HG03139 (cell line): Measurements from ENCODE around the gene ZDHHC14.
"Not testable (repeated sequence)": the region's sequence is repeated elsewhere in the genome, so short reads cannot be mapped to it uniquely, and the experiment has no call there.

ENCODE experiments used
- ATAC-seq: cut with Tn5 transposase; IDR thresholded peaks from one replicate; pipeline ENCODE4 v1.9.1; 2021; ENCODE audit not compliant: unreplicated experiment

The ZDHHC14 gene

GRCh38 chr6:157681041-157681650, 300.2 kb downstream of the ZDHHC14 start:
- no peak for ATAC-seq

GRCh38 chr6:157682856-157683481, 302.0 kb downstream of the ZDHHC14 start:
- ATAC-seq, result no peak

DNA sequence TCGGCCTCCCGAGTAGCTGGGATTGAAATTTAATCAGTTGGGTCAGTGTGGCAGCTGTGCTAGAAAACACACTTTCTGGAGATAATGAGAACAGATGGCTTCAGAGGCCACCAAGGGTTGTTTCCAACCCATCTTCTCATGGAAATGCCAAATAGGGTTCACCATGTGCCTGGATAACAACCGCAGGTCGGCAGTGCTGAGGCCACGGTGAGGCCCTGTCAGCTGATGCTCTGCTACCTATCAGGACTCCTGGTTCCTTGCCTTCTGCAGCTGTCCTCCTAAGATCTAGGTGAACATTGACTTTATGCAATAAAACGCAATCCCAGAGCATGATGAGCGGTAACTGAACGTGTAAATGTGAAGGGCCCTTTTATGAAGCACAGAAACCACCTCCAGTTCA, 302.7 kb downstream of the ZDHHC14 start:
- ATAC-seq, result no peak

DNA sequence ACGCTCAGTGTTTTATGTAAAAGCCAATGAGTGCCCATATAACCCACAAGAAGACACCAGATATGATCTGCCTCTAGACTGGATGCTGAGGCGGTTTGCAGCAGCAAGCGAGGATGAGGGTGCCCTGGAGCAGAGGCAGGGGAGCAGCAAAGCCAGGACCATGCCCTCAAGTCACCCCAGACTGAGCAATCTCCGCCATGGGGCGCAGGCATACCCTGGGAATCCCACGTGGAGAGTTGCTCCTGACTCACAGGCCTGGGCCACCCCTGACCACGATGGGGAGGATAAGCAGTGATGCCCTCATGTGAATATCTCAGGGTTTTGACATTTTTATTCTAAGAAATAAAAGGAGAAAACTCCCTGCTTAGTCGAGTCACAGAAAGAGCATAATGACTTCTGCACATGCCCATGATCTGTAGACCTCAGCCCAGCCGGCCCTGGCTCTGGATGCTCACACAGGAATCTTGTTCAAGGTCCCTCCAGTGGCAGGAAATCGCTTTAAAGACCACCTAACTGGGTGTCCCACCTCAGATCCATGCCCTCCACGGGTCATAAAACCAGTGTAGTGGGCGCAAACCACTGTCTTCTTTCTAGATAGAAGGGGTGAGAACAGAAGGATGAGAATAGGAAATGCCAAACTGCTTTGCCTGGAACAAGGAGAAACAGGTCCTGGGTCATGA, 303.8 kb downstream of the ZDHHC14 start:
- ATAC-seq, result no peak

- no peak for ATAC-seq
These were observed 304.7 kb downstream of the ZDHHC14 start for GRCh38 chr6:157685596-157686280.

GRCh38 chr6:157688275-157688959, 307.4 kb downstream of the ZDHHC14 start:
- ATAC-seq, result no peak

DNA sequence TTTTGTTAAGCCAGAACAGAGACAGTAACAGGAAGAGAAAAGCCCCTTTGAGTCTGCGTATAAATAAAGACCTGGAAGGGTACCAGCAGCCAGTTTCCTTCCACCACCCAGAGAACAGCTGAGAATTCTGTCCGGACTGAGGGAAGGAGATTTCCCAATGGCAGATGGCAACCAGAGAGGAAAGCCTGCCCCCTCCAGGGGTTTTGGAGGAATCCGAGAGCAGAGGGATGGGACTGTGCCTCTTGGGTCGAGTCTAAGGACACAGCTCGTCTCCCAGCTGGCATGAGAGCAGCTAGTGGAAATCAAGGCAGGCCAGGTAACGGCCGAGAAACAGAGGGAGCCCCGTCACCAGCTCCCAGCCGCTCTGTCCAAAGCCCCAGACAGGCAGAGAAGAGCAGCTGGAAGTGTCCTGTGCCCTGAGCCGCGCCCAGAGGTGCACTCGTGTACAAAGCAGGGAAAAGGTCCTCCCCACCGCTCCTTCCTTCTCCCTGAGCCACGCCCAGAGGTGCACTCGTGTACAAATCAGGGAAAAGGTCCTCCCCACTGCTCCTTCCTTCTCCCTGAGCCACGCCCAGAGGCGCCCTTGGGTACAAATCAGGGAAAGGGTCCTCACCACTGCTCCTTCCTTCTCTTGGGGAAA, 308.1 kb downstream of the ZDHHC14 start:
- ATAC-seq, result no peak

GRCh38 chr6:157689875-157690274, 308.9 kb downstream of the ZDHHC14 start:
- ATAC-seq, result no peak

DNA sequence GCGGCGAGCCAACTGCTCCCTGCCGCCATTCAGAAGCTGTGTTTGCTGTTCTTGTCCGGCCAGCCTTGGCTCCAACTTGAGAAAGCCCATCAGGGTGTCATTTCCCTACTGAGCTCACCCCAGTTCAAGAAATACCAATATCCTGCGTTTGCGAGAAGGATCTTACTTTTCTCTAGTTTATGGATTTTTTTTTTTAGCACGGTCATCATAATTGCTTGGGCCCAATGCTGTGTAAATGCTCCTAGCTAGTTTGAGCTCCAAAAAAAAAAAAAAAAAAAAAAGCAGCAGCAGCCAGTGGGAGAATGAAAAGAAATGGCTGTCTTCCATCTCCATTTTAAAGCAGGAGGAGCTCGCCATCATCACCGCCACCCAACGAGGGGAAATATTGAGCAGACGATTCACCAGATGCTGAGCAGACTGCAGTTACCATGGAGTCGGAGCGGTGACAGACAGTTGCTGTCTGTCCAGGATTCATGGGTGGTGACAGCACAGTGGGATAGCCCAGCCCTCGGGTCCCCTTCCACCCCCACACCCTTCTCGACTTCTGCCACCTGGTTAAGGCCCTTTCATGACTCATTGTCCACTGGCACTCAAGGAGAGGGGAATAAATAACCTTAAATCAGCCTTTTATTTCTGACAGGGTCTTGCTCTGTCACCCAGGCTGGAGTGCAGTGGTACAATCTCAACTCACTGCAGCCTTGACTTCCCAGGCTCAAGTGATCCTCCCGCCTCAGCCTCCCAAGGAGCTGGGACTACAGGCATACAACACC, 309.6 kb downstream of the ZDHHC14 start:
- no peak for ATAC-seq

GRCh38 chr6:157691621-157692020, 310.6 kb downstream of the ZDHHC14 start:
- ATAC-seq, result not testable (repeated sequence)

GRCh38 chr6:157693867-157694266, 312.9 kb downstream of the ZDHHC14 start:
- no peak for ATAC-seq

DNA sequence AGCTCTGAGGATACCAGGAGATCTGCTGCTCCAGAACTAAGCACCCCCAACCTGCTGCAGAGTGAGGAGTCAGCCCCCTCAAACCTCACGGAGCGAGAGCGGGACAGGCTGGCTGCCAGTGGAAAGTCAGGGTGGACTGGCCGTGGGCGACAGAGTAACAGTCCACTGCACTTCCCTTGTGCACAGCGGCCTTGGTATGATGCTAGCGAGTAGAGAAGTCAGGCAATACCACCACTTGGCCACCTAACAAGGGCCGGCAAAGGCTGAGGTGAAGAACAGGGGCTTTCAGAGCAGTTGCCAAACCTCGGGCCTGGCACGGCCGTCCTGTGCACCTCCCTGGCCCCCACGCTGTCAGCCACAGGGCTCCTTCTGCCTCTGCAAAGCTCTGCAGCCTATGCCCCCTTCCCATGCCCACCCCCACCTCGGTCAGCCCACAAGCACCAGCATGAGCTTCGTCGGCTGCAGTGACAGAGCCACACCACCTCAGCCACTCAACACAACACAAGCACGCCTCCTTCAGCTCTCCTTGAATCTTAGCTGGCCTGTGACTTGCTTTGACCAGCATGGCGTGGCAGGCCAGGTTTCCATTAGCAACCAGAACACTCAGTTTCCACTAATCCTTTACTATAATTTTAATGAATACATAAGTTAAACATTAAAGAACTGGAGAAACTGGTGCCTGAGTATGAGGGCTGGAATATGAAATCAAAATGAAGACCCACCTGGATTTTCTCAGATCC, 314.5 kb downstream of the ZDHHC14 start:
- no peak for ATAC-seq

DNA sequence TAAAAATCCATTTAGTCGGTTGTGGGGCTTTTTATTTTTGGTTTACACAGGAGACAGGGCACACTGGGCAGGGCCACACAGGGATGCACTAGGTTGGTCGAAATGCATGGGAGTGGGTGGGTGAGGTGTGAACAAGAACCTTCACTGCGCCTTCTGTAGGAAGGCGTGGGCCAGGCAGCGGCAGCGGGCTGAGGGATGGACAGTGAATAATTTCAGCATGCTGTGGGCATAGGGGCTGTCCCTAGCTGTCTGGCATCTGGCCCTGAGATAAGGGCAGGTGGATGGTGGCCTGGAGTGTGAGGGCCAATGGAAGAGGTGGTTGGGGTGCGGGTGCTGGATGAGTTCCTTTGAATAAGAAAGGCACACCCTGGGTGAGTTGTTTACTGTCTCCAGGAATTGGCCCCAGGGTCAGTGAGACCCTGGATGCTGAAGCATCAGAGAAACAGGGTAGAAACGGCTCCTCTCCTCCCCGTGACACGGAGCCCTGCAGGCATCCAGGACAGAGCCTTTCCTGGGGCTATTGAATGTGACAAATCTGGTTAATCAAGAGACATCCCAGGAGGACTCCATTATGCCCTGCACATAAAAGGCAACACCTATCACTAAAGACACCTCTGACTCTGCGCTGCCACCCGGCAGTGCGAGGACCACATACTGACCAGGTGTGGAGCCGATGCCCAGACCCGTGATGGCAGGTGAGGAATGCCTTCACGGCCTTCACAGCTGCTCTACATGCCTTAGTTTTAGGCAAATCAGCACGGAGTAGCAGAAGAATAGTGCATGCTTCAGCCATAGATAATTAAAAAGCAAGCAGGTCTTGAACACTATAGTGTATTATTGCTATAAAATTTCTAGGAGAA, 319.0 kb downstream of the ZDHHC14 start:
- no peak for ATAC-seq

GRCh38 chr6:157706351-157706750, 325.4 kb downstream of the ZDHHC14 start:
- not testable (repeated sequence) for ATAC-seq

DNA sequence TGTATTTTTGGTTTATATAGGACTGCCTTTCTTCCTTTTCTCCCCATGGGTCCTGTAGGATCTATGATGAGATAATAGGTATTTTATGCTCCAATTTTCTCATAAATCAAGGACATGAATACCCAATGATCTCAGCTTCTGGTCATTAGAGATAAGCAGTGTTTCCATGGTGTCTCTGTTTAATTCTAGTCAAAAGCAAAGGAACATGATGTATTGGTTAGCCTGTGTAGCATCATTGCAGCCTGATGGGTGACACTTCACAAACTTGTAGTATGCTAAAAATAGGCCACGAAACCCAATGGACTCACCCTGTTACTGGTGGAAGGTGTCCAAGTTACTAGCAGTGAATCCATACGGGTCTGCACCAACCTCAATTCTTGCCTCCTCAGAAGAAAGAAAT, 325.9 kb downstream of the ZDHHC14 start:
- ATAC-seq, result no peak

GRCh38 chr6:157707576-157707975, 326.6 kb downstream of the ZDHHC14 start:
- ATAC-seq, result no peak

DNA sequence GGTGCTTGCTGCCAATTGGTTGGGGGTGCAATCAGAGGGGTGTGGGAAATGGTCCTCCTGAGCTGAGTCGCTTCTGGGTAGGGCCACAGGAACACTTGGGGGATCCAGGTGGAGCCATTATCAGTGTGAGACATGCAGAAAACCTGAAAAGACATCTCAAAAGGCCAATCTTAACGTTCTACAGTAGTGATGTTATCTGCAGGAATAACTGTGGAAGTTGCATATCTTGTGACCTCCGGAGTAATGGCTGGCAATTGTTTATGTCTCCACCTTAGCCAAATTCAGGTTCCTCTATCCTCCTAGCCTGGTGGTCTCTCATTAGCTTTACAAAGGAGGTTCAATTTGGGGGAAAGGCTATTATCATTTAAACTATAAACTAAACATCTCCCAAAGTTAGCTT, 327.2 kb downstream of the ZDHHC14 start:
- ATAC-seq, result no peak

DNA sequence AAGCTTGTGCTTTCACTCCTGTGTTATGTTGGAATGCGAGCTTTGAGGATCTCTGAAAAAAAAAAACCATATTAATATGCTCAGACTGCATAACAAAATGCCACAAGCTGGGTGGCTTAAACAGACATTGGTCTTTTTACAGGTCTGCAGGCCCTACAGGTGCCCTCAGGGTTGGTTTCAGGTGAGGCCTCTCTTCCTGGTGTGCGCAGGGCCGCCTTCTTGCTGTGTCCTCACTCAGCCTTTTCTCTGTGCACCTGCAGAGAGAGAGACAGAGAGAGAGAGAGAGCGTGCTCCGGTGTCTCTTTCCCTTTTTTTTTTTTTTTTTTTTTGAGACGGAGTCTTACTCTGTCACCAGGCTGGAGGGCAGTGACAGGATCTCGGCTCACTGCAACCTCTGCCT, 327.9 kb downstream of the ZDHHC14 start:
- no peak for ATAC-seq
